ENCODE results near the gene SURF4.
"Not testable (repeated sequence)": the region's sequence is repeated elsewhere in the genome, so short reads cannot be mapped to it uniquely, and the experiment has no call there.

DNA sequence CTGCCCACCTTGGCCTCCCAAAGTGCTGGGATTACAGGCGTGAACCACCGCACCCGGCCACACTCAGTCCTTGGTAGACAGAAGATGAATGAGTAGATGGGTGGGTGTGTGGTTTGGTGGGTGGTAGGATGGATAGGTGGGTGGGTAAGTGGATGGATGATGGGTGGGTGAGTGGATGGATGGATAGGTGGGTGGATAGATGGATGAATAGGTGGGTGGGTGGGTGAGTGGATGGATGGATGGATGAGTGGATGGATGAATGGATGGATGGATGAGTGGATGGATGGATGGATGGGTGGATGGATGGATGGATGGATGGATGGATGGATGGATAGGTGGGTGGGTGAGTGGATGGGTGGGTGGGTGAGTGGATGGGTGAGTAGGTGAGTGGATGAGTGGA lies 16.4 kb upstream of the SURF4 start:
- TF ChIP-seq POLR2AphosphoS5 (IDR thresholded peaks at IDR 0.05; ENCODE audit: insufficient read depth, low read depth, low read length); EZH2 (IDR thresholded peaks at IDR 0.05; ENCODE audit: borderline replicate concordance, low read depth, low read length, severe bottlenecking); POLR2A (IDR thresholded peaks at IDR 0.05; ENCODE audit: low read depth, low read length): not testable (repeated sequence)
- TF ChIP-seq, protein P1, sequence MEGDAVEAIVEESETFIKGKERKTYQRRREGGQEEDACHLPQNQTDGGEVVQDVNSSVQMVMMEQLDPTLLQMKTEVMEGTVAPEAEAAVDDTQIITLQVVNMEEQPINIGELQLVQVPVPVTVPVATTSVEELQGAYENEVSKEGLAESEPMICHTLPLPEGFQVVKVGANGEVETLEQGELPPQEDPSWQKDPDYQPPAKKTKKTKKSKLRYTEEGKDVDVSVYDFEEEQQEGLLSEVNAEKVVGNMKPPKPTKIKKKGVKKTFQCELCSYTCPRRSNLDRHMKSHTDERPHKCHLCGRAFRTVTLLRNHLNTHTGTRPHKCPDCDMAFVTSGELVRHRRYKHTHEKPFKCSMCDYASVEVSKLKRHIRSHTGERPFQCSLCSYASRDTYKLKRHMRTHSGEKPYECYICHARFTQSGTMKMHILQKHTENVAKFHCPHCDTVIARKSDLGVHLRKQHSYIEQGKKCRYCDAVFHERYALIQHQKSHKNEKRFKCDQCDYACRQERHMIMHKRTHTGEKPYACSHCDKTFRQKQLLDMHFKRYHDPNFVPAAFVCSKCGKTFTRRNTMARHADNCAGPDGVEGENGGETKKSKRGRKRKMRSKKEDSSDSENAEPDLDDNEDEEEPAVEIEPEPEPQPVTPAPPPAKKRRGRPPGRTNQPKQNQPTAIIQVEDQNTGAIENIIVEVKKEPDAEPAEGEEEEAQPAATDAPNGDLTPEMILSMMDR (IDR thresholded peaks at IDR 0.05; ENCODE audit: extremely low read depth in 1 of 2, insufficient read depth in 1 of 2, low read depth in 1 of 2, low read length in 2 of 2) = not testable (repeated sequence)
- TF ChIP-seq, protein P2, sequence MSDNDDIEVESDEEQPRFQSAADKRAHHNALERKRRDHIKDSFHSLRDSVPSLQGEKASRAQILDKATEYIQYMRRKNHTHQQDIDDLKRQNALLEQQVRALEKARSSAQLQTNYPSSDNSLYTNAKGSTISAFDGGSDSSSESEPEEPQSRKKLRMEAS (IDR thresholded peaks at IDR 0.05; ENCODE audit: insufficient read depth, insufficient read length) = not testable (repeated sequence)

Measured in endothelial cell of umbilical vein (primary cell).